Parathyroid adenoma (tissue), 2 donors: ENCODE results near the gene IL6ST.

Experiments used
- H2AFZ ChIP-seq: fragments of 300-600 bp; sonication (generic); one replicate; pipeline ENCODE4 v1.7.0; 2017; ENCODE audit warnings: antibody characterized with exemption, mild to moderate bottlenecking
- H3K27ac ChIP-seq: fragments of 300-600 bp; sonication (generic); one replicate; pipeline ENCODE4 v1.7.0; 2017
- H3K27me3 ChIP-seq: fragments of 300-600 bp; sonication (generic); one replicate; pipeline ENCODE4 v1.7.0; 2017; ENCODE audit warnings: low read length; ENCODE audit not compliant: control insufficient read depth, insufficient read depth
- H3K36me3 ChIP-seq: fragments of 300-600 bp; sonication (generic); one replicate; pipeline ENCODE4 v1.7.0; 2017; ENCODE audit warnings: low read length; ENCODE audit not compliant: control insufficient read depth, insufficient read depth
- H3K4me1 ChIP-seq: fragments of 300-600 bp; sonication (generic); one replicate; pipeline ENCODE4 v1.7.0; 2017; ENCODE audit warnings: control low read depth
- H3K4me2 ChIP-seq: fragments of 300-600 bp; sonication (generic); one replicate; pipeline ENCODE4 v1.7.0; 2017; ENCODE audit warnings: low read length
- H3K4me3 ChIP-seq: fragments of 300-600 bp; sonication (generic); one replicate; pipeline ENCODE4 v1.7.0; 2017; ENCODE audit warnings: low read depth, low read length
- H3K79me2 ChIP-seq: fragments of 300-600 bp; sonication (generic); one replicate; pipeline ENCODE4 v1.7.0; 2017; ENCODE audit warnings: control low read depth
- H3K9ac ChIP-seq: fragments of 300-600 bp; sonication (generic); one replicate; pipeline ENCODE4 v1.7.0; 2017; ENCODE audit warnings: mild to moderate bottlenecking
- H3K9me3 ChIP-seq: fragments of 300-600 bp; sonication (generic); one replicate; pipeline ENCODE4 v1.7.0; 2017; ENCODE audit warnings: low read length; ENCODE audit not compliant: control insufficient read depth
- CTCF ChIP-seq: fragments of 300-600 bp; sonication (generic); IDR thresholded peaks from one replicate; pipeline ENCODE4 v1.7.0; 2017; ENCODE audit warnings: antibody characterized with exemption, mild to moderate bottlenecking
- donor health status: primary hyperparathyroidism.

IL6ST gene

GRCh38 chr5:55907927-55908326 is 86.8 kb downstream of the IL6ST start:
- Histone ChIP-seq H3K4me2 (no peak overlapping the region), H3K27me3 (no peaks in the 10 kb centered on the region), H2AFZ (no peak overlapping the region), H3K9me3 (no peaks in the 10 kb centered on the region), H3K4me3 (no peak overlapping the region), H3K36me3 (no peaks in the 10 kb centered on the region), H3K4me1 (no peaks in the 10 kb centered on the region), H3K27ac (no peak overlapping the region), H3K9ac (no peak overlapping the region), H3K79me2 (no peaks in the 10 kb centered on the region)
- TF ChIP-seq CTCF, result no peak

- H3K4me3 ChIP-seq, result no peak overlapping the region
Measured at GRCh38 chr5:55905251-55905650, 89.5 kb downstream of the IL6ST start.

GRCh38 chr5:55904152-55904551 is 90.6 kb downstream of the IL6ST start:
- Histone ChIP-seq H3K27me3 (no peaks in the 10 kb centered on the region), H3K27ac (no peak overlapping the region), H3K4me3 (no peak overlapping the region), H3K4me1 (no peaks in the 10 kb centered on the region), H3K9me3 (no peaks in the 10 kb centered on the region), H3K9ac (no peak overlapping the region), H3K36me3 (no peaks in the 10 kb centered on the region), H2AFZ (no peak overlapping the region), H3K4me2 (no peak overlapping the region), H3K79me2 (no peaks in the 10 kb centered on the region)
- no peak for TF ChIP-seq CTCF

More at GRCh38 chr5:55905251-55905650, 89.5 kb downstream of the IL6ST start:
- no peaks in the 10 kb centered on the region for H3K4me1 ChIP-seq
- no peak overlapping the region for H3K4me2 ChIP-seq
- H3K79me2 ChIP-seq, result no peaks in the 10 kb centered on the region
- H3K27ac ChIP-seq, result no peak overlapping the region
- no peak overlapping the region for H3K9ac ChIP-seq
- H2AFZ ChIP-seq, result no peak overlapping the region
- no peaks in the 10 kb centered on the region for H3K27me3 ChIP-seq
- H3K36me3 ChIP-seq, result no peaks in the 10 kb centered on the region
- no peaks in the 10 kb centered on the region for H3K9me3 ChIP-seq
- TF ChIP-seq CTCF, result no peak

GRCh38 chr5:55903121-55903701 is 91.6 kb downstream of the IL6ST start:
- TF ChIP-seq CTCF, result no peak
- no peak overlapping the region for H2AFZ ChIP-seq
- no peak overlapping the region for H3K4me2 ChIP-seq
- H3K27me3 ChIP-seq, result no peaks in the 10 kb centered on the region
- H3K4me1 ChIP-seq, result no peaks in the 10 kb centered on the region
- H3K4me3 ChIP-seq, result no peak overlapping the region
- H3K36me3 ChIP-seq, result no peaks in the 10 kb centered on the region
- no peaks in the 10 kb centered on the region for H3K79me2 ChIP-seq
- no peak overlapping the region for H3K27ac ChIP-seq
- H3K9ac ChIP-seq, result no peak overlapping the region
- H3K9me3 ChIP-seq, result no peaks in the 10 kb centered on the region

GRCh38 chr5:55902696-55903095 is 92.1 kb downstream of the IL6ST start:
- no peak for TF ChIP-seq CTCF
- no peak overlapping the region for H2AFZ ChIP-seq

More at GRCh38 chr5:55902696-55903095, 92.1 kb downstream of the IL6ST start:
- Histone ChIP-seq H3K4me1 (no peaks in the 10 kb centered on the region), H3K4me3 (no peak overlapping the region), H3K27me3 (no peaks in the 10 kb centered on the region), H3K9me3 (no peaks in the 10 kb centered on the region), H3K4me2 (no peak overlapping the region), H3K27ac (no peak overlapping the region), H3K9ac (no peak overlapping the region), H3K36me3 (no peaks in the 10 kb centered on the region), H3K79me2 (no peaks in the 10 kb centered on the region)
